ENCODE data around the gene ST8SIA6. TPM values are rescaled to one million over a fixed set of nuclear protein-coding genes. Genes with fewer than 3 reads are reported as not detected.

The ST8SIA6 gene
- total RNA-seq, 1 donor from 2014 or later = not detected

- TF ChIP-seq CTCF (IDR thresholded peaks at IDR 0.05) = no peak
- intact Hi-C loops (cut with DNase I) = no loop called here
- DNase-seq (ENCODE audit: low spot score in 2 of 2) = no peak
- Histone ChIP-seq H3K9me3 (no peaks in the 10 kb centered on the region), H3K4me1 (no peaks in the 10 kb centered on the region), H3K4me3 (no peak overlapping the region), H3K27me3 (no peaks in the 10 kb centered on the region), H3K36me3 (no peaks in the 10 kb centered on the region), H3K27ac (no peak overlapping the region)
Observed at GRCh38 chr10:17422931-17423330, 31.5 kb downstream of the ST8SIA6 start.

GRCh38 chr10:17418249-17418648 is 36.1 kb downstream of the ST8SIA6 start:
- Histone ChIP-seq H3K4me1 (no peaks in the 10 kb centered on the region), H3K27ac (no peak overlapping the region), H3K9me3 (no peaks in the 10 kb centered on the region), H3K36me3 (no peaks in the 10 kb centered on the region), H3K4me3 (no peak overlapping the region), H3K27me3 (no peaks in the 10 kb centered on the region)
- DNase-seq (ENCODE audit: low spot score in 2 of 2) = no peak
- intact Hi-C loops (cut with DNase I) = no loop called here
- no peak for TF ChIP-seq CTCF (IDR thresholded peaks at IDR 0.05)

- Histone ChIP-seq H3K4me1 (no peaks in the 10 kb centered on the region), H3K27me3 (no peaks in the 10 kb centered on the region), H3K27ac (no peak overlapping the region), H3K4me3 (no peak overlapping the region), H3K36me3 (no peaks in the 10 kb centered on the region), H3K9me3 (no peaks in the 10 kb centered on the region)
- intact Hi-C loops (cut with DNase I) = no loop called here
- no peak for TF ChIP-seq CTCF (IDR thresholded peaks at IDR 0.05)
- DNase-seq (ENCODE audit: low spot score in 2 of 2) = no peak
Observed at GRCh38 chr10:17416442-17417211, 37.8 kb downstream of the ST8SIA6 start.

- Histone ChIP-seq H3K4me1 (no peaks in the 10 kb centered on the region), H3K27ac (no peak overlapping the region), H3K27me3 (no peaks in the 10 kb centered on the region), H3K9me3 (no peaks in the 10 kb centered on the region), H3K4me3 (no peak overlapping the region), H3K36me3 (no peaks in the 10 kb centered on the region)
- intact Hi-C loops (cut with DNase I) = no loop called here
- DNase-seq (ENCODE audit: low spot score in 2 of 2) = no peak
- TF ChIP-seq CTCF (IDR thresholded peaks at IDR 0.05) = no peak
Observed at GRCh38 chr10:17415046-17415658, 39.2 kb downstream of the ST8SIA6 start.

GRCh38 chr10:17414484-17414883 is 39.9 kb downstream of the ST8SIA6 start:
- H3K9me3 ChIP-seq = no peaks in the 10 kb centered on the region
- no peak overlapping the region for H3K27ac ChIP-seq
- no peak for TF ChIP-seq CTCF (IDR thresholded peaks at IDR 0.05)
- no peaks in the 10 kb centered on the region for H3K36me3 ChIP-seq
- intact Hi-C loops (cut with DNase I) = no loop called here
- no peak overlapping the region for H3K4me3 ChIP-seq
- DNase-seq (ENCODE audit: low spot score in 2 of 2) = no peak
- H3K27me3 ChIP-seq = no peaks in the 10 kb centered on the region
- H3K4me1 ChIP-seq = no peaks in the 10 kb centered on the region

Measured in ascending aorta (tissue), 2 donors.